HG03354 (cell line): Measurements from ENCODE around the gene PIK3CA.
A peak's percentile ranks its signal among the peaks of the same experiment; 100 is the strongest.

Experiments
- ATAC-seq: cut with Tn5 transposase; IDR thresholded peaks from one replicate; pipeline ENCODE4 v1.9.1; 2021; ENCODE audit warnings: mild to moderate bottlenecking; ENCODE audit not compliant: unreplicated experiment, poor library complexity, severe bottlenecking

PIK3CA gene

DNA sequence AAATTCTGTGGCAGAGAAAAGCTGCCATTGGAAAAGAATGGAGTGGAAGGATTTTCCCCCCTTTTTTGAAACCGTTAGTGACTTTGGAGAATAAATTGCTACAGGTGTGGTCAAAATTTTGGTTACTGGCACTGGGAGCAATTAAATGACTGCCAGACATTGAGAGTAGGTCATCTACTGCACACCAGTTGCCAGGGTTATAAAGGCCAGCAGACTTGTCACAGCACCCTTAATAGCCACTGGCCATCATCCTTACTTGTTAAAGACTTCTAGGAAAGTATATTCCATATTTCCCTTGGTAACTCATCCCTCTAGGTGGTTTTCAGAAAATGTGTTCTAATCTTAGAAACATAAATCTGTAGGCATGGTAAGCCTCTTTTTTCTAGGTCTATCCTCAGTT is 8.0 kb downstream of the PIK3CA start:
- no peak for ATAC-seq

DNA sequence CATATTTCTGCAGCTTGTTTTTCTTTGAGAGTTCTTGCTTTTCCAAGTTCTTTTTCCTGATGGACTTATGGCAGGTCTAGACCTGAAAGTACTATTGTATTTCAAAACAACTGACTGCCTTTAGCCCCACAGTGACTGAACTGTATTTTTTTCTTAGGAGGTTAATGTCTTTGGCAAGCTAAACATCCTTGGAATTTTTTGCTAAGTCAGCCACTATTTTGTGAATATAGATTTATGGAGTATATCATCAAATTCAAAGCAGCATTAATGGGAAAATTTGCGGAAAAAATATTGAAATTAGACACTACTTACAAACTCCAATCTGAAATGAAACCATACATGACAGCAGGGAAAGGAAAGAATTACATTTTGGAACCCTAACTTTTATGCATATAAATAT is 8.6 kb downstream of the PIK3CA start:
- no peak for ATAC-seq

DNA sequence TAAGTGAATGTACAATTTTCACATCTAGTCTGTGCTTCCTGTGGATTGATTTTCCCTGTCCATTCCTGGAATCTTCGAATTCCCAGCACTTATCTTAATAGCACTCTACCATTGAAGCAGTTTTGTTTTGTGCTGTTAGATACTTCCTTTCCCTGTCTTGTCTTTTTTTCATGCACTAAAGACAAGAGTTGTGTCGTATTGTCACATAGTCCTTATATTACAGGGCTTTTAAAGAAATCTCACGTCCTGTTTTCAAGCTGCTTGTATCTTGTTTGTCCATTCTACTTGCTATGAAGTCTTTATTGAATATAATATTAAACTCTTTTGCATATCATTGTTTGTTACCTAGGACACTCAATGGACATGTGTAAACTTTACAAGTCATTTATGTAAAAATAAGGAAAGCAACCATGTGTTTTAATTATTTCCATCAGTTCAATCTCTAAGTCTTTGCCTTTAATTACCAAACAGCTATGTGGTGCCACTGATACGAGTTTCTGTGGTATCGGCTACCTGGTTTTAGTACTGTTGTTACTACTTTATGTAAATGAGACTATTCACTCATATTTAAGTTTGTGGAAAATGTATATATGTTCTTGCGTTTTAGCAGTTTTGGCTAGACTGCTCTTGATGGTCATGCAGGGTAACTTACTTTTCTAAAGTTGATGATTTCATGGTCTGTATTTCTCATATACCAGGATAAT is 10.3 kb downstream of the PIK3CA start:
- ATAC-seq, result peak; percentile 91

DNA sequence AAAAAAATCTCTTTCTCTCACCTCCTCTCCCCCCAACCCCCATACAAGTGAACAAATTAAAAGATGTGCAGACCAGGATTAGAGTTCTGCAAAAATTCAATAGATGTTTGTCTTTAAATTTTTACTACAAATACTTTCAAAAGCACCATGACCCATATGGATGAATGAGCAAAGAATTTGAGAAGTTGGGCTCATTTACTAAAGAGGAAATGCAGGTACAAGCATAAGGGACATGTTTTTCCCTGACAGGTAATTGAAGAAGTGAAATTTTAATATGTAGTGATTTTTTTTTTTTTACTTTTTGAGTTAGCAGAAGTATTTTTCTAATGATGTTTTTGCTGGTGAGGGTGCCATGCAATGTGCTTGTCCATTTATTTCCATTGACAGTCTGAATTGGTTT is 15.3 kb downstream of the PIK3CA start:
- no peak for ATAC-seq

DNA sequence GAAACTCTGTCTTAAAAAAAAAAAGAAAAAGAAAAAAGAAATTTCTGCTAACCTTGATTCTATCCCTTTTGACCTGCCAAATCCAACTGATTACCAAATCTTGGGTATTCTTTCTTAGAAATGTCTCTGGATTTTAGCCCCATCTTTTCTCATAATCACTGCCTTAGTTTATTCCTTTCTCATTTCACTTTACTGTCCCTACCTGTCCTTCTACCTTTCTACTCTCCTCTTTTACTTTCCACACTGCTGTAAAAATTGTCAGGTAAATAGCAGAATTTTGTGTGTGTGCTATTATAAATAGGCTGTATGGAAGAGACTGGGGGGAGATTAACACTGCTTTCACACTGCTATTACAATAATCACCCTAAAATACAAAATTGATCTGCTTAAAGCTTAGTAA is 16.7 kb downstream of the PIK3CA start:
- no peak for ATAC-seq

DNA sequence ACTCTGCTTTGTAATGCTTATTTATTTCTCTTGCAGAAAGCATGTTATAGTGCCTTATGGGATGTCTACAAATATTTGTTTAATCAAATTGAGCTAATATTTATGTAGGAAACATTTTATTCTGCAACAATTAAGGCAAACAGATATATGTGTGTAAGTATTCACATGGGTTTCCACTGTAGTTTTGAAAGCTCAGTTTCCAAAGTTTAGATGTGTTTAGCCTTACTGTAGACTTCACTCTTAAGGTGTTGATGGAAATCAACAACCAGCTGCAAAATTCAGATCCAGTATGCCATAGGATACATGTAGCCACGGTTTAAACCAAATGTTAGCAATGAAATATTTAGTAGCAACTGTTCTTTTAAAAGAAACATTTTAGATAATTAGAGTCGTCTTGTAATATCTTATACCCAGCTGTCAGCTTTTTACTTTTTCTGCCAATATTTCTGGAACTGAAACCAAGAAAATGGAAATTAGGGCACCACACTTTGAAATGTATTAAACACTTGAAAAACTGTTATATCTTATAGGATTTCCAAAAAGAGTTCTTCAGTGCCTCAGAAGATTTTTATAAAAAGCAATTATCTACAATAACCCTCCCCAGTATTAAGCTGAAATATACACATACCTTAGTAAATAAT is 18.5 kb downstream of the PIK3CA start:
- peak; percentile 61 for ATAC-seq

DNA sequence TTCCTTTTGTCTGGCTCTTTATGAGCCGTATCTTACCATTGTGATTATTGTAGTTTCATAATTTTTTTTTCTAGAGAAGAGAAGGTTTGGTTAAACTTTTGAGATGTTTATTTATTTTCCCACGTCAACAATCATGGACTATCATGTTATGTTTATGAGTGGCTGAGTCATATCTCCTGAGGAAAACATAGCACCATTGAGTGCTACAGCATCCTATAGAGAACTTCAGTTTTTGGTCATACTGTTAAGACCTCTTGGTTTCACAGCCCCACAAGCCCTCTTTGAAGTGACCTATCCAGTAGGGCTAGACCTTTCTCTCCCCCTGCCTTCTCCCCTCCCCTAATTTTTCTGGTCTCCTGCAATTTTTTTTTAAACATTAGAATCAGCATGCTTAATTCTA is 20.8 kb downstream of the PIK3CA start:
- ATAC-seq, result no peak

DNA sequence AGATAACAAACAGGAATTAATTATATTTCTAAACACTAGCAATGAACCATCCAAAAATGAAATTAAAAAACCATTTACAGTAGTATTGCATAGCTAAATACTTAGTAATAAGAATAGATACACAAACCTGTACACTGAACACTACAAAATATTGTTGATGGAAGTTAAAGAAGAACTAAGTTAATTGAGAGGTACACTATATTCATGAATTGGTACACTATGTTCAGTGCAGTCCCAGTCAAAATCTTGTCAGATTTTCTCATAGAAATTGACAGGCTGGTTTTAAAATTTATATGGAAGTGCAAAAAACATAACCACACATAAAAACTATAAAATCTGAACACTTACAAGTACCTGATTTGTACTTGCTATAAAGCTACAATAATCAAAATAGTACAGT is 24.4 kb downstream of the PIK3CA start:
- no peak for ATAC-seq

DNA sequence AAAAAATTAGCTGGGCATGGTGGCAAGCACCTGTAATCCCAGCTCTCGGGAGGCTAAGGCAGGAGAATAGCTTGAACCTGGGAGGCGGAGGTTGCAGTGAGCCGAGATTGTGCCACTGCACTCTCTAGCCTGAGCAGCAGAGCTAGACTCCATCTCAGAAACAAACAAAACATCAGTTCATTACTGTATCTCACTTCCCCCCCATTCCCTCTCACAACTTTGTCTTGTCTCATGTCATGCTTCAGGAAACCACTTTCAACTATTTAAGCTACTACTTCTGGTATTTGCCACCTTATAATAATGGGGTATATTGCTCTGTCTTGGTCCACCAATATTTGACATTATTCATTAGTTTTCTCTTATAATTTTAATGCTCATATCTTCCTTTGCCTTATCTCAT is 26.2 kb downstream of the PIK3CA start:
- ATAC-seq, result no peak

DNA sequence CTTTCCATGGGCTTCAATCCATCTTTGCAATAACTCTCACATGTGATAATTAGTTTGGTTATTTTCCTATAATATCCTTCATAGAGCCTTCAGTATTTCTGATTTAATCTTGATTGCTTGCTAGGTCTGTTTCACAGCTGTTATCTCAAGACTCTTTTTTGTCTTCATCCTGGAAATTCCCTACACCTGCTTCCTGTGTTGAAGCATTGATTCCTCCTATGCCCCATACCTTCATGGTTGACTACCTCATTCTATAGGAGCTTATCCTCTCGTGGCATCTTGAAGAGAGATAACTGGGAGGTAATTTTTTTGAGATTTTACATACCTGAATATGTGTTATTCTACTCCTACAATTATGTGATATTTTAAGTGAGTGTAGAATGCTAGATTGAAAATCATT is 26.7 kb downstream of the PIK3CA start:
- ATAC-seq, result no peak

DNA sequence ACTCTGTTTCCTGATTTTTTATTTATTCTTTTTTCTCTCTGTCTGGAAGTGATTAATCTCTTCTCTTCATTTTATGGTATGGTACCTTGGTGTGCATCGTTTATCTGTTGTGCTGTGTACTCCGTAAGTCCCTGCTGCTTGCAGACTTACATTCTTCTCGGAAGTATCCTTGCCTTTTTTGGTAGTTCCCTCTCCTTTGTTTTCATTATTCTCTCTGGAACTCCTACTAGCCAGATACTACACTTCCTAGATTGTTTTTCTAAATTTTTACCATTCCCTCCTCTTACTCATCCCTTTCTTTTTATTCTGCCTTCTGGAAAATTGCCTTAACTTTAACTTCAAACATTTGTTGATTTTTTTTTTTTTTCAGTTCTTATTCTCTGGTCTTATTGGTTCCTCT is 27.2 kb downstream of the PIK3CA start:
- ATAC-seq, result no peak

DNA sequence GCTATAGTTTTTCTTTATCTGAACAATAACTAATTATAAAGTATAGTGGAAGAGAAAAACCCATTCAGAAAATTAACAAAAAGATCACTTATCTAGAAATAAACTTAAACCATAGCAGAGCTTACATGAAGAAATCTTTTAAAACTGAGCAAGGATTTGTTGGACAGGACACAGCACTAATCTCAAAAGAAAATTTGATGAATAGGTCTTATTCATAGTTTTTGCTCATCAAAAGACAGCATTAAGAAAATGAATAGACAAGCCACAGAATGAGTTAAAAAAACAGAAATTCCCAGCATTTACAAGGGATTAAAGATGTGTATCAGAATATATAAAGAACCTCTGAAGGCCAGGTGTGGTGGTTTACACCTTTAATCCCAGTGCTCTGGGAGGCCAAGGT is 29.5 kb downstream of the PIK3CA start:
- no peak for ATAC-seq

DNA sequence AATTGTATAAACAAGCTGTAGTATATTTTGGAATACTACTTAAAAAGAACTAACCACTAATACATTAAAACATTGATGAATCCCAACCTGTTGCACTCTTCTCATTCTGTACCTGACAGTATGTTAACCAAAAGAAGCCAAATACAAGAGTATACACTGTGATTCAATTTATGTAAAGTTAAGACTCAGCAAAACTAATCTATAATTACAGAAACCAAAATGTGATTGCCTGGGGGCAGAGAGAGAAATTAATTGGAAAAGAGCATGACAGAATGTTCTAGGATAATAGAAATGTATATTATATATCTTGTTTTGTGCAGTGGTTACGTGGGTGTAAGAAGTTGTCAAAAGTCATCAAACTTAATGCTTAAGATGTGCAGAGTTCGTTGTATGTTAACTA is 31.1 kb downstream of the PIK3CA start:
- no peak for ATAC-seq

DNA sequence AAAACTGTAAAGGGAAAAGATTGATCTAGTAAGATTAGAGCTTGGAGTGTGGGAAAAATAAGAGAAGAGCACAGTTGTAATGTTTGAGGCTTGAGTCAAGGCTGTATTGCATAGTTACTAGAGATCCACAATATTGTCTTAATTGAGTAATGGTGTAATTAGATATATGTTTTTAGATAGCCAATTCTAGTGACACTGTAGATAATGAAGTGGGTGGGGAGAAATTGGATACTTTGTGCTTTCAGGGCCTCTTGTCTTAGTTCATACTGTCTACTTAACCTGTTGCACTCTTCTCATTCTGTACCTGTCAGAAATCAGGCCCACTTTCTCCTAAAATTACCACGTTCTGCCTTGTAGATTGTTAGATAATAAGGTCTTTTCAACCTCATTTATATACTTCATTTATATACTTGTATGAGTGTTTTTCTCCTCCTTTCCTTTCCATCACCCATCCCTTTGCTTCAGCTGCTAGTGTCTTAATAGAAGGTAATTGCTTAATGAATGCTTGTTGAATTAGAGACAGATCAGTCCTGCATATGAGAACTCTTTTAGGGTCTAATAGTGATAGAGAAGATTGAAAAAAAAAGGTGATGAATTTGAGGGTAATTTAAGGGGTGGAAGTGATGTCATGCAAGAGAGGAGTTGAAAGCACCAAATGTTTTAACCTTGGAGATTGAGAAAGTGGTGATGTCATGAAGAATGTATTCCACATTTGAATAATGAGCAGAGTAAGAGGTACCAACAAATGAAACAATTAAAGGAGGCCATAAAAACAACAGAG is 32.0 kb downstream of the PIK3CA start:
- peak; percentile 45 for ATAC-seq

DNA sequence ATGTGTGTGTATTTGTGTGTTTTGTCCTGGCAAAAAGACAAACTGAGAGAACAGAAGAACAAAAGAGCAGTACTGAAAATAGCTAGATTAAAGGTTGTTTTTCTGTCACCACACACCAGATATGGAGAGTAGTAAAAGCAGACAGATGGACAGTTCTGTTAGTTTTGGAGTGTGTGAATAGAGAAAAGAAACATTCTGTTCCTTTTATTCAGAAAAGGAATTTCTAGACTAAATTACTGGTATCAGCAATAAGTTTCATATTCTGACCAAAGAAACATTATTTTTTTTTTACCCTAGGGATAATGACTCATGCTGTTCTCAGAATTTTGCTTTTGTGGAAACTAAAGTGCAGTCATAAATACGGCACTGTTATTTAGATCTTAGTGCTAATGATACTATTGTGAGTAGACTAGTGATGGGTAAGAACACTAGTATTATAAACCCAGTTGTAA is 32.9 kb downstream of the PIK3CA start:
- ATAC-seq, result peak; percentile 69

DNA sequence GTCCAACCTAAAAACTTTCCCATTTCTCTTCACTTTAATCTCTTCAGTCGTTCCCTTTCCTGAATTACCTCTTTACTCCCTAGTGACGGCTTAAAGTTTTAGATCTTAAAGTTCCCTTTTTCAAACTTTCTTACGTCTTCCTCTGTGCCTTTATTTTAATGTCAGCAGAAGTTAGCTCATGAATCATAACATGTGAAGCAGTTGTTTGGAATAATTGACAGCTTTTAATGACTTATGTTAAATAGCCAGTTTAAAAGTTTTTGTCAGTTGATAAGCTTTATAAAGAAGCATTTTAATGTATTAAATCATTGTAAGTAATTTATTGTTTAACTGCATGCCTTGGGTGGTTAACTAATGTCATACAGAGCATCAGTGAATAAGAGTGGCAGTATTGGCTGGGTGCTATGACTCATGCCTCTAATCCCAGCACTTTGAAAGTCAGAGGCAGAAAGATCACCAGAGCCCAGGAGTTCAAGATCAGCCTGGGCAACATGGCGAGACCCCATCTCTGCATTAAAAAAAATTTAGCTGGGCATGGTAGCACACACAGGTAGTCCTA is 33.9 kb downstream of the PIK3CA start:
- ATAC-seq, result peak; percentile 34

DNA sequence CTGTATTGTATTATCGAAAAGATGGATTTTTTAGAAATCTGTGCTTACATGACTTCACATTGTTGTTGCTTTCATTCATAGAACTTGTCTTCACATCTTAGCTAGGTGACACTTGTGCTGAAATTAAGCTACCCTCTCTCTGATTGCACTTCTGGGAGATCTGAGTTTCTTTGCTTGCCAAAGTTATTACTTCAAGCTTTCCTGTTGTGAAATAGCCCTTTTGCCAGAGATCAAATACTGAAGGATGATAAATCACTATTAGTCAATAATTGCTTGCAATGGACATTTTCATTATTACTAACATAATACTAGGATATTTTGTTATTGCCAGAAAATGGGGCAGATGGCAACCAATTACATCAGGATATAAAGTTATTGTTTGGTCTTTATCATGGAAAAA is 34.7 kb downstream of the PIK3CA start:
- no peak for ATAC-seq

DNA sequence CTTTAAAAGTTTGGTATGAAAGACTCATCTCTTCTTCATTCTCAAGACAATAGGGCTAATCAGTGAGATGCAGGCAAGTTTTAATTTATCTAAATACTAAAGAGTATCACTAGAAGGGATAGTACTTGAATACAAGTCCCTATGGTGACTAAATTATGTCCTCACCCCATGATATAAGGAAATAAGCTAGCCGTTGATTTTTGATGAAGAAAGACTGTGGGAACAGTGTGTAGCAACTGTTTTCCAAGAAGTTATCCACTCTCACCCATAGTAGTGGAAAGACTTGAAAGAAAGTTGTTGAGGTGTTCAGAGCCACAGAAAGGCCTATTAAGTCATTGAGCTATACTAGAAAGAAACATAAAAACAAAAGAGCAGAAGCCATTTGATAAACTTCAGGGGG is 36.7 kb downstream of the PIK3CA start:
- ATAC-seq, result no peak

DNA sequence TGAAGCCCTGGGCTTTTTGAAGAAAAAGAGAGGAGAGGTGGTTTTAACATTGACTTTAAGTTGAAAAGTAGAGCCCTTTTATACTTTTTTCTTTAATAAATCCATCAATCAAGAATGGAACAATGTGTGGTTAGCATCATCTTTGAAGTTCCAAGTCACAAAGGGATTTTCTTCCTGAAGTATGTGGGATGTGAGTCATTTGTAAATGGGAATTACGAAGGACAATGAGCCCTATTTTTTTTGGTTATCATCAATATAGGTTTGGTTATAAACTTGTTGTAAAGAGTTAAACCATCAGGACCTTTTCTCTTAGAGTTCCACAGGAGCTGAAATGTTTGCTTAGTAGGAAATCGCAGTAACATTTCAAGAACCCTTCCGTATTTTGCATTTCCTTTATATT is 38.3 kb downstream of the PIK3CA start:
- ATAC-seq, result no peak

DNA sequence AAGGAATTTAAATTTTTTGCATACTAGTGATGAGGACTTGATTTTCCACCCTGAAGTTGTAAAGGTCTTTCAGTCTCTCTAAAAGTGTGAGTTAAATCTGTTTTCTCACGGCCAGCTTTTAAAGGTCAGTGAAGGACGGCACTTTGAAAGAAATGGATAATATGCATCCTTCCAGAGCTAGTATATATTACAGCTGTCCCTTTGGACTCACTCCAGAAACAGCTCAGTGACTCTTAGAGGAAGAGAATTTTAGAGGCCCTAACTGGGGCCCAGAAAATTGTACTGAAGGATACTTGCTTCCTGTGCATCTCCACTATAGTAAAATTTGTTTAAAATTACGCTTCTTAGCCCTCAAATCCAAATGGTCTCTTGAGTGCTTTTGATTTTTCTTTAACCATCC is 41.6 kb downstream of the PIK3CA start:
- no peak for ATAC-seq

DNA sequence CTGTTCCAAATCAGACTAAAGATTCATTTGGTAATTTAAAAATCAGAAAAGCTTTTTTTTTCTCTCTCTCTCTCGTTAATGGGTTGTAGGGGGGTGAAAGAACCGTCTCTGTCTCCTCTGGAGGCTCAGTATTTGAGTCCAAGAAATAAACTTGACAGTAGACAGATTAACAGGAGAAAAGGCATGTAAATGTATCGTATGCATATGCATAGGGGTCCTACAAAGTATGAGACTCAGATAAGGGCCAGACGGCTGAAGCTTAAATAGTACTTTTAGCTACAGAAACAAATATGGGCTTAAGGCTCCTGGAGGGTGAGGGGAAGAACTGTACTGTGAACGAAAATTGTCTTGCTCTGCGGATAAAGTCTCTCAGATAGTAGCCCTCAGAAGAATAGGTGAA is 42.4 kb downstream of the PIK3CA start:
- ATAC-seq, result no peak
